Heart left ventricle (tissue), 16 donors: ENCODE data around the gene FBXW2. TPM values are rescaled to one million over a fixed set of nuclear protein-coding genes. Genes with fewer than 3 reads are reported as not detected.
A peak's percentile ranks its signal among the peaks of the same experiment; 100 is the strongest.
"Not testable (repeated sequence)": the region's sequence is repeated elsewhere in the genome, so short reads cannot be mapped to it uniquely, and the experiment has no call there.

Experiments used
- ATAC-seq, 4 donors: fragments of 200-7000 bp; cut with Tn5 transposase; one replicate each; pipeline ENCODE4 v1.9.1; 2020 to 2022; ENCODE audit warnings: moderate library complexity in 4 of 4, mild to moderate bottlenecking in 3 of 4, moderate number of reproducible peaks in 1 of 4
- DNase-seq, 5 donors: peaks; one replicate each; pipeline ENCODE4 v3.0.0-alpha.2; 2020
- H3K27ac ChIP-seq, 12 donors: fragments of 200-600 bp; sonication (generic) in 4 of 12; one replicate each; pipeline versions ENCODE4 v1.5.0 to v1.8.0; 2016 to 2022; ENCODE audit warnings: mild to moderate bottlenecking in 2 of 12
- H3K27me3 ChIP-seq, 9 donors: fragments of 200-600 bp; sonication (generic) in 2 of 9; one replicate each; pipeline versions ENCODE4 v1.5.1 to v1.8.0; 2016 to 2022; ENCODE audit warnings: mild to moderate bottlenecking in 3 of 9
- H3K36me3 ChIP-seq, 9 donors: fragments of 200-600 bp; sonication (generic) in 2 of 9; one replicate each; pipeline versions ENCODE4 v1.5.0 to v1.8.0; 2018 to 2022; ENCODE audit warnings: mild to moderate bottlenecking in 2 of 9
- H3K4me1 ChIP-seq, 12 donors: fragments of 200-600 bp; sonication (generic) in 4 of 12; one replicate each; pipeline versions ENCODE4 v1.5.0 to v1.8.0; 2016 to 2022; ENCODE audit warnings: mild to moderate bottlenecking in 3 of 12
- H3K4me3 ChIP-seq, 12 donors: fragments of 200-600 bp; sonication (generic) in 4 of 12; one replicate each; pipeline versions ENCODE4 v1.5.0 to v1.8.0; 2017 to 2022; ENCODE audit warnings: mild to moderate bottlenecking in 9 of 12, moderate library complexity in 4 of 12
- H3K9me3 ChIP-seq, 12 donors: fragments of 200-600 bp; sonication (generic) in 4 of 12; one replicate each; pipeline versions ENCODE4 v1.5.0 to v1.8.0; 2016 to 2022; ENCODE audit warnings: mild to moderate bottlenecking in 1 of 12
- POLR2A ChIP-seq, 2 donors: fragments of 450-650 bp; IDR thresholded peaks; one replicate each; pipeline ENCODE4 v1.6.1; 2017; ENCODE audit warnings: antibody characterized with exemption in 2 of 2, mild to moderate bottlenecking in 2 of 2, moderate library complexity in 2 of 2
- WGBS, 4 donors: extraction: QIAGEN DNeasy Blood & Tissue Kit in 2 of 4; methylation state at CpG; one replicate each; pipeline versions ENCODE4 v1.1.5 to v1.1.7; 2013 to 2018; 5-methylcytosine and 5-hydroxymethylcytosine counted together
- intact Hi-C, 10 donors: fragments of 100-400 bp; cut with DNase I; formaldehyde crosslinking; loops; one replicate each; pipeline versions ENCODE4 v1.11.1 to v1.14.2; 2022
- polyA plus RNA-seq, 2 donors: library from polyadenylated mRNA; stranded (reverse); fragments of 200-250 nt; gene quantifications; one replicate each; pipeline ENCODE4 v1.2.3, GENCODE V29; 2013
- total RNA-seq, 9 donors: library from RNA; depleted of rRNA in 2 of 9; stranded (reverse); fragments of >200 nt in 2 of 9; fragmentation: NEBNext Ultra II Directional in 3 of 9; extraction: Animal tissue kit (Norgen Biotek cat#: 25700) in 3 of 9; gene quantifications; one replicate each; pipeline versions ENCODE4 v1.1.0 to v1.2.4, GENCODE V29; 2016 to 2023
- TF ChIP-seq, protein P1 (sequence below), 12 donors: fragments of 200-600 bp; sonication (generic) in 4 of 12; IDR thresholded peaks; one replicate each; pipeline versions ENCODE4 v1.5.0 to v1.8.0; 2018 to 2022; ENCODE audit warnings: antibody characterized with exemption in 12 of 12, mild to moderate bottlenecking in 5 of 12
- donor health status: ischemic (EF 13 %, LVEDD 7.1; RV severe dilation, severe dysfunction).
- donor health status: healthy with polysubstance abuse.
- donor health status: DM: no; HTN: yes; CAD: no.
- donor health status: DM: no; HTN: no; CAD: no.
- donor health status: ischemic (EF 25% LVEDD 6.9; RV normal size, moderate dysfunction).
- donor health status: ischemic (EF 25% LVEDD 5.7; RV mildly dilated, moderate dysfunction).
- donor health status: healthy.
- donor health status: DM: yes; HTN: yes; CAD: no.
- donor health status: ischemic (EF 35%, LVEDD 5.7; RV mildly dilated, moderate dysfunction).
- donor health status: nonischemic (EF 11% LVEDD 7.7; RV severe dilation, severe dysfunction).
- donor health status: DM: yes; HTN: yes; CAD: no.
- donor health status: PGD.
- donor health status: ischemic (EF 29% LVEDD 5.4; RV normal size, mild dysfunction).
- donor health status: nonischemic (EF 23%, LVEDD 6.1; RV moderate dilation, normal function).

FBXW2 gene
- total and polyA plus RNA-seq, 11 donors: 7.9 to 58.7 (median 41.0) TPM

DNA sequence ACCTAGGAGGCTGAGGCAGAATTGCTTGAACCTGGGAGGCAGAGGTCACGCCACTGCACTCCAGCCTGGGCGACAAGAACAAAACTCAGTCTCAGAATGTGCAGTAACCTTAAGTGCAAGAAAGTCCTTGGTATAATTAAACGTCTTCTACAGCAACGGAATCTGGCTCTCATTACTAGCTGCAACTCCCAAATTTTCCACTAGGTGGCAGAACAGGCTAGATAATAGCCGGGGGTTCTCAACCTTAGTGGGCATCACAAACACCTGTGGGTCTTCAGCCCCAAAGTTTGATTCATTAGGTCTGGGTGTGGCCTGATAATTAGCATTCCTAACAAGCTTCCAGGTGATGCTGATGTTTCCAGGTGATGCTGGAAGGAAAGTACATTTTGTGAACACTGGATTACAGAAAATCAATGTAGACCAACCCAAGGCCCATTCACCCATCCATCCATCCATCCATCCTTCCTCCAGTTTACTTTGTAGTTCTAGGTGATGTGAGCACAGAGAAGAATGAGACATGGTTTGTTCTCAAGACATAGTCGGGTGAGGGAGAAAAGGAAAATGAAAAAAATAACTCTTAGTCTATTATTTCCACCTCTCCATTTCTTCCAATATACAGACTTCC lies 37.3 kb downstream of the FBXW2 start:
- intact Hi-C loops: loop anchor here (1.0 to 5.0 kb wide), 7 partner anchors 180 to 306 kb away; no protein-coding TSS in a partner anchor
- H3K4me1 ChIP-seq: peaks cover 0 to 27% (median 0%) of the 10 kb centered on the region in 12 donors
- H3K4me3 ChIP-seq: no peak overlapping the region
- H3K27ac ChIP-seq: no peak overlapping the region
- no peaks in the 10 kb centered on the region for H3K9me3 ChIP-seq
- 8 to 16% (median 14%) methylated on average over 6 of the region's 6 CpGs for WGBS, 4 donors
- DNase-seq (peak in 2 of 5 donors; percentile 18 to 40), ATAC-seq (peak in 3 of 4 donors; percentile 54 to 69 (median 68))
- peaks cover 0 to 49% (median 25%) of the 10 kb centered on the region in 9 donors for H3K36me3 ChIP-seq
- TF ChIP-seq POLR2A (IDR thresholded peaks at IDR 0.05): peak in 1 of 2 donors; percentile 9
- TF ChIP-seq, protein P1, sequence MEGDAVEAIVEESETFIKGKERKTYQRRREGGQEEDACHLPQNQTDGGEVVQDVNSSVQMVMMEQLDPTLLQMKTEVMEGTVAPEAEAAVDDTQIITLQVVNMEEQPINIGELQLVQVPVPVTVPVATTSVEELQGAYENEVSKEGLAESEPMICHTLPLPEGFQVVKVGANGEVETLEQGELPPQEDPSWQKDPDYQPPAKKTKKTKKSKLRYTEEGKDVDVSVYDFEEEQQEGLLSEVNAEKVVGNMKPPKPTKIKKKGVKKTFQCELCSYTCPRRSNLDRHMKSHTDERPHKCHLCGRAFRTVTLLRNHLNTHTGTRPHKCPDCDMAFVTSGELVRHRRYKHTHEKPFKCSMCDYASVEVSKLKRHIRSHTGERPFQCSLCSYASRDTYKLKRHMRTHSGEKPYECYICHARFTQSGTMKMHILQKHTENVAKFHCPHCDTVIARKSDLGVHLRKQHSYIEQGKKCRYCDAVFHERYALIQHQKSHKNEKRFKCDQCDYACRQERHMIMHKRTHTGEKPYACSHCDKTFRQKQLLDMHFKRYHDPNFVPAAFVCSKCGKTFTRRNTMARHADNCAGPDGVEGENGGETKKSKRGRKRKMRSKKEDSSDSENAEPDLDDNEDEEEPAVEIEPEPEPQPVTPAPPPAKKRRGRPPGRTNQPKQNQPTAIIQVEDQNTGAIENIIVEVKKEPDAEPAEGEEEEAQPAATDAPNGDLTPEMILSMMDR (IDR thresholded peaks at IDR 0.05): peak; percentile 82 to 95 (median 88)
- no peaks in the 10 kb centered on the region for H3K27me3 ChIP-seq

DNA sequence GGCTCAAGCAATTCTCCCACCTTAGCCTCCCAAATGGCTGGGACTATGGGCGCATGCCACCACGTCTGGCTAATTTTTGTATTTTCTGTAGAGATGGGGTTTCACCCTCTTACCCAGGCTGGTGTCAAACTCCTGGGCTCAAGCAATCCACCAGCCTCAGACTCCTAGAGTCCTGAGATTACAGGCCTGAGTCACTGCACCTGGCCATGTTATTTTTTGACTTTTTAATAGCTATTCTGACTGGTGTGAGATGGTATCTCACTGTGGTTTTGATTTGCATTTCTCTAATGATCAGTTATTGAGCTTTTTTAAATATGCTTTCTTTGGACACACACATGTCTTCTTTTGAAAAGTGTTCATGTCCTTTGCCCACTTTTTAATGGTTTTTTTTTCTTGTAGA lies 38.2 kb downstream of the FBXW2 start:
- WGBS, 4 donors: 97 to 100% (median 99%) methylated on average over 2 of the region's 2 CpGs
- TF ChIP-seq, protein P1 (IDR thresholded peaks at IDR 0.05): no peak
- TF ChIP-seq POLR2A (IDR thresholded peaks at IDR 0.05): no peak
- Histone ChIP-seq H3K36me3 (peaks cover 0 to 40% (median 16%) of the 10 kb centered on the region in 9 donors), H3K4me1 (peaks cover 0 to 27% (median 0%) of the 10 kb centered on the region in 12 donors), H3K27me3 (no peaks in the 10 kb centered on the region), H3K27ac (no peak overlapping the region), H3K4me3 (no peak overlapping the region), H3K9me3 (no peaks in the 10 kb centered on the region)
- intact Hi-C loops: loop anchor here in 8 of 10 donors (1.0 to 5.0 kb wide), 4 partner anchors 181 to 307 kb away; no protein-coding TSS in a partner anchor
- DNase-seq (no peak), ATAC-seq (no peak)

DNA sequence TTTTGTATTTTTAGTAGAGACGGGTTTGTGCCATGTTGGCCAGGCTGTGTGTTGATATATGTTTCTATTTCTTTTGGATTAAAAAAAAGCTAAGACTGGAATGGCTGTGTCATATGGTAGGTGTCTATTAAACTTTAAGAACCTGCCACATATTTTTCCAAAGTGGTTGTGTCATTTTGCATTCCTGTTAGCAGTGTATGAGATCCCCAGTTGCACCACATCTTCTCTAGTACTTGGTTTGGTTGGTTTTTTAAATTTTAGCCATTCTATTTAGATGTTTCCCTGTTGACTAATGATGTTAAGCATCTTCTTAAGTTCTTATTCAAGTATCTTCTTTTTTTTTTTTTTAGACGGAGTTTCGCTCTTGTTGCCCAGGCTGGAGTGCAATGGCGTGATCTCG lies 42.8 kb downstream of the FBXW2 start:
- Histone ChIP-seq H3K4me1 (no peaks in the 10 kb centered on the region), H3K27me3 (no peaks in the 10 kb centered on the region), H3K4me3 (no peak overlapping the region), H3K9me3 (no peaks in the 10 kb centered on the region), H3K36me3 (no peaks in the 10 kb centered on the region), H3K27ac (no peak overlapping the region)
- no peak for ATAC-seq
- no peak for DNase-seq
- no peak for TF ChIP-seq POLR2A (IDR thresholded peaks at IDR 0.05)
- TF ChIP-seq, protein P1 (IDR thresholded peaks at IDR 0.05): no peak
- WGBS, 4 donors: 91 to 97% (median 96%) methylated on average over 5 of the region's 5 CpGs
- intact Hi-C loops: no loop called here

DNA sequence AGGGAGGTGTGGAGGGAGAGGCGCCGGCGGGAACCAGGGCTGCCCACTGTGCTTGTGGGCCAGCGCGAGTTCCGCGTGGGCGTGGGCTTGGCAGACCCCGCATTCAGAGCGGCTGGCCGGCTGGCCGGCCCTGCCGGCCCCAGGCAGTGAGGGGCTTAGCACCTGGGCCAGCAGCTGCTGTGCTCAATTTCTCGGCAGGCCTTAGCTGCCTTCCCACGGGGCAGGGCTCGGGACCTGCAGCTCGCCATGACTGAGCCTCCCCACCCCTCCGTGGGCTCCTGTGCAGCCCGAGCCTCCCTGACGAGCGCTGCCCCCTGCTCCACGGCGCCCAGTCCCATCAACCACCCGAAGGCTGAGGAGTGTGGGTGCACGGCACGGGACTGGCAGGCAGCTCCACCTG lies 46.9 kb downstream of the FBXW2 start:
- H3K36me3 ChIP-seq, intact Hi-C loops, H3K27me3 ChIP-seq, DNase-seq, H3K4me1 ChIP-seq, H3K27ac ChIP-seq, ATAC-seq, H3K4me3 ChIP-seq, H3K9me3 ChIP-seq: not testable (repeated sequence)
- 95 to 96% (median 95%) methylated on average over 15 to 26 of the region's 26 CpGs for WGBS, 4 donors
